ENCODE data around the gene FAM32A.

FAM32A gene

GRCh38 chr19:16203256-16204004, 18.2 kb downstream of the FAM32A start:
- DNase-seq, result no peak

GRCh38 chr19:16204005-16204294, 18.7 kb downstream of the FAM32A start:
- DNase-seq, result no peak

- DNase-seq, result no peak
Measured at GRCh38 chr19:16205205-16206045, 20.2 kb downstream of the FAM32A start.

GRCh38 chr19:16206046-16206605, 20.9 kb downstream of the FAM32A start:
- DNase-seq, result no peak

GRCh38 chr19:16206637-16207036, 21.4 kb downstream of the FAM32A start:
- no peak for DNase-seq

GRCh38 chr19:16207063-16207462, 21.9 kb downstream of the FAM32A start:
- no peak for DNase-seq

GRCh38 chr19:16207490-16208025, 22.3 kb downstream of the FAM32A start:
- DNase-seq, result no peak

GRCh38 chr19:16208064-16208759, 23.0 kb downstream of the FAM32A start:
- DNase-seq, result no peak

- no peak for DNase-seq
Measured at GRCh38 chr19:16208847-16209665, 23.8 kb downstream of the FAM32A start.

- DNase-seq, result no peak
Measured at GRCh38 chr19:16210168-16210567, 25.0 kb downstream of the FAM32A start.

GRCh38 chr19:16213076-16213475, 27.9 kb downstream of the FAM32A start:
- no peak for DNase-seq

- DNase-seq, result no peak
Measured at GRCh38 chr19:16216744-16217670, 31.8 kb downstream of the FAM32A start.

GRCh38 chr19:16217716-16218451, 32.7 kb downstream of the FAM32A start:
- DNase-seq, result no peak

GRCh38 chr19:16218851-16219250, 33.6 kb downstream of the FAM32A start:
- DNase-seq, result no peak

- no peak for DNase-seq
Measured at GRCh38 chr19:16222806-16223205, 37.6 kb downstream of the FAM32A start.

- no peak for DNase-seq
Measured at GRCh38 chr19:16223746-16224145, 38.5 kb downstream of the FAM32A start.

- no peak for DNase-seq
Measured at GRCh38 chr19:16224293-16225045, 39.3 kb downstream of the FAM32A start.

- DNase-seq, result no peak
Measured at GRCh38 chr19:16225279-16226183, 40.3 kb downstream of the FAM32A start.
